Activated CD4-positive, CD25-positive, alpha-beta regulatory T cell treated with anti-CD3 and anti-CD28 coated beads, Interleukin-2, amount 50 U/mL, for 72 hours (primary cell): ENCODE results near the gene SH2D3C.

Source experiments
- DNase-seq: peaks from one replicate; pipeline ENCODE4 v3.0.0; 2021

The SH2D3C gene

GRCh38 chr9:127714951-127715469, 63.5 kb downstream of the SH2D3C start:
- DNase-seq, result peak; percentile 49

- no peak for DNase-seq
Observed at GRCh38 chr9:127714020-127714750, 64.3 kb downstream of the SH2D3C start.

- no peak for DNase-seq
Observed at GRCh38 chr9:127712867-127713266, 65.6 kb downstream of the SH2D3C start.

GRCh38 chr9:127712371-127712770, 66.1 kb downstream of the SH2D3C start:
- DNase-seq, result no peak

GRCh38 chr9:127711831-127712274, 66.6 kb downstream of the SH2D3C start:
- no peak for DNase-seq

GRCh38 chr9:127711226-127711701, 67.2 kb downstream of the SH2D3C start:
- no peak for DNase-seq

- no peak for DNase-seq
Observed at GRCh38 chr9:127710204-127710783, 68.2 kb downstream of the SH2D3C start.

- no peak for DNase-seq
Observed at GRCh38 chr9:127708952-127709587, 69.4 kb downstream of the SH2D3C start.

- DNase-seq, result no peak
Observed at GRCh38 chr9:127707766-127708165, 70.7 kb downstream of the SH2D3C start.

GRCh38 chr9:127706836-127707241, 71.6 kb downstream of the SH2D3C start, which contains the start of gene CFAP157:
TSS of gene CFAP157 (plus strand) at chr9:127706988. CDS start at chr9:127707032, 44 bp downstream.
- no peak for DNase-seq

- no peak for DNase-seq
Observed at GRCh38 chr9:127705577-127706379, 72.7 kb downstream of the SH2D3C start.

- DNase-seq, result no peak
Observed at GRCh38 chr9:127703289-127703946, 75.0 kb downstream of the SH2D3C start.

GRCh38 chr9:127700594-127701255, 77.7 kb downstream of the SH2D3C start:
- DNase-seq, result no peak

GRCh38 chr9:127700140-127700539, 78.3 kb downstream of the SH2D3C start:
- no peak for DNase-seq

GRCh38 chr9:127698985-127699670, 79.3 kb downstream of the SH2D3C start:
- peak; percentile 86 for DNase-seq

GRCh38 chr9:127698386-127698785, 80.1 kb downstream of the SH2D3C start:
- no peak for DNase-seq

GRCh38 chr9:127697575-127697974, 80.9 kb downstream of the SH2D3C start:
- DNase-seq, result no peak

- DNase-seq, result no peak
Observed at GRCh38 chr9:127694890-127695720, 83.4 kb downstream of the SH2D3C start.

GRCh38 chr9:127693697-127694096, 84.8 kb downstream of the SH2D3C start:
- DNase-seq, result no peak

- no peak for DNase-seq
Observed at GRCh38 chr9:127693143-127693542, 85.3 kb downstream of the SH2D3C start.
